Liver (tissue), 9 donors: Measurements from ENCODE around the gene LRP5. TPM values are rescaled to one million over a fixed set of nuclear protein-coding genes. Genes with fewer than 3 reads are reported as not detected.
"Not testable (repeated sequence)": the region's sequence is repeated elsewhere in the genome, so short reads cannot be mapped to it uniquely, and the experiment has no call there.

Experiments used
- DNase-seq: peaks from one replicate; pipeline ENCODE4 v3.0.0-alpha.2; 2017; ENCODE audit warnings: low spot score
- H3K27ac ChIP-seq, 2 donors: one replicate each; pipeline ENCODE4 v1.7.0; 2013; ENCODE audit warnings: inconsistent platforms in 2 of 2, low read length in 2 of 2, control low read depth in 1 of 2, low read depth in 1 of 2, mild to moderate bottlenecking in 1 of 2
- H3K27me3 ChIP-seq, 4 donors: one replicate each; pipeline versions ENCODE4 v1.6.1 to v1.7.0; 2013; ENCODE audit warnings: low read length in 3 of 4, inconsistent platforms in 1 of 4, mild to moderate bottlenecking in 1 of 4, moderate library complexity in 1 of 4; ENCODE audit not compliant: control insufficient read depth in 4 of 4, insufficient read depth in 4 of 4
- H3K36me3 ChIP-seq, 4 donors: one replicate each; pipeline versions ENCODE4 v1.6.1 to v1.7.0; 2013; ENCODE audit warnings: low read length in 3 of 4, mild to moderate bottlenecking in 3 of 4, low read depth in 1 of 4, moderate library complexity in 1 of 4; ENCODE audit not compliant: control insufficient read depth in 4 of 4, insufficient read depth in 3 of 4
- H3K4me1 ChIP-seq, 4 donors: one replicate each; pipeline versions ENCODE4 v1.6.1 to v1.7.0; 2013; ENCODE audit warnings: low read length in 3 of 4, mild to moderate bottlenecking in 3 of 4, moderate library complexity in 1 of 4; ENCODE audit not compliant: control insufficient read depth in 4 of 4, insufficient read depth in 4 of 4
- H3K4me3 ChIP-seq, 3 donors: one replicate each; pipeline versions ENCODE4 v1.6.1 to v1.7.0; 2013; ENCODE audit warnings: low read length in 3 of 3, control low read depth in 1 of 3, low read depth in 1 of 3, mild to moderate bottlenecking in 1 of 3
- H3K9ac ChIP-seq, 2 donors: one replicate each; pipeline ENCODE4 v1.7.0; 2013; ENCODE audit warnings: low read length in 2 of 2, mild to moderate bottlenecking in 2 of 2, moderate library complexity in 2 of 2, control low read depth in 1 of 2, low read depth in 1 of 2
- H3K9me3 ChIP-seq, 4 donors: one replicate each; pipeline versions ENCODE4 v1.6.1 to v1.7.0; 2013; ENCODE audit warnings: low read length in 3 of 4; ENCODE audit not compliant: control insufficient read depth in 4 of 4
- CTCF ChIP-seq: fragments of 150-350 bp; IDR thresholded peaks from 2 replicates; pipeline ENCODE4 v1.5.1; 2017; ENCODE audit warnings: improper control_type of control experiment, low read depth, low read length; ENCODE audit not compliant: missing input control
- EGR1 ChIP-seq, 2 donors: IDR thresholded peaks; 2 replicates each; pipeline ENCODE4 v1.6.1; 2016 to 2018; ENCODE audit warnings: antibody characterized with exemption in 2 of 2, low read depth in 2 of 2
- FOXA1 ChIP-seq: IDR thresholded peaks from 2 replicates; pipeline ENCODE4 v1.6.1; 2016; ENCODE audit warnings: antibody characterized with exemption
- FOXA2 ChIP-seq: IDR thresholded peaks from 2 replicates; pipeline ENCODE4 v1.6.1; 2016; ENCODE audit warnings: antibody characterized with exemption
- GABPA ChIP-seq, 2 donors: IDR thresholded peaks in 1 of 2; conservative IDR thresholded peaks in 1 of 2; 2 replicates each; pipeline ENCODE4 v1.6.1; 2016; ENCODE audit warnings: antibody characterized with exemption in 2 of 2, mild to moderate bottlenecking in 1 of 2, moderate library complexity in 1 of 2
- HNF4A ChIP-seq, 2 donors: conservative IDR thresholded peaks; 2 replicates each; pipeline ENCODE4 v1.6.1; 2016; ENCODE audit warnings: antibody characterized with exemption in 2 of 2, mild to moderate bottlenecking in 2 of 2
- HNF4G ChIP-seq: IDR thresholded peaks from 2 replicates; pipeline ENCODE4 v1.6.1; 2016; ENCODE audit warnings: antibody characterized with exemption
- JUND ChIP-seq, 2 donors: IDR thresholded peaks; 2 replicates each; pipeline ENCODE4 v1.6.1; 2016; ENCODE audit warnings: antibody characterized with exemption in 2 of 2
- RAD21 ChIP-seq, 2 donors: IDR thresholded peaks; 2 replicates each; pipeline ENCODE4 v1.6.1; 2016; ENCODE audit warnings: antibody characterized with exemption in 2 of 2, mild to moderate bottlenecking in 2 of 2
- REST ChIP-seq: IDR thresholded peaks from 2 replicates; pipeline ENCODE4 v1.6.1; 2016; ENCODE audit warnings: antibody characterized with exemption, mild to moderate bottlenecking
- RXRA ChIP-seq, 2 donors: IDR thresholded peaks; 2 replicates each; pipeline ENCODE4 v1.6.1; 2017 to 2018; ENCODE audit warnings: antibody characterized with exemption in 2 of 2, mild to moderate bottlenecking in 1 of 2
- SP1 ChIP-seq: IDR thresholded peaks from 2 replicates; pipeline ENCODE4 v1.6.1; 2018; ENCODE audit warnings: antibody characterized with exemption, mild to moderate bottlenecking
- TAF1 ChIP-seq: conservative IDR thresholded peaks from 2 replicates; pipeline ENCODE4 v1.6.1; 2016; ENCODE audit warnings: antibody characterized with exemption, mild to moderate bottlenecking
- YY1 ChIP-seq: IDR thresholded peaks from 2 replicates; pipeline ENCODE4 v1.6.1; 2016; ENCODE audit warnings: antibody characterized with exemption, mild to moderate bottlenecking
- WGBS: extraction: QIAGEN DNeasy Blood & Tissue Kit; methylation state at CpG from one replicate; pipeline ENCODE4 v1.1.7; 2013; 5-methylcytosine and 5-hydroxymethylcytosine counted together
- polyA plus RNA-seq, 2 donors: library from polyadenylated mRNA; stranded (reverse) in 1 of 2; unstranded in 1 of 2; fragments of 200-250 nt in 1 of 2; fragments of >200 nt in 1 of 2; fragmentation: Nextera tagmentation in 1 of 2; extraction: Ambion mirVana in 1 of 2; gene quantifications; one replicate each; pipeline versions ENCODE4 v1.2.1 to v1.2.3, GENCODE V29; 2013 to 2015
- total RNA-seq, 2 donors: library from RNA; depleted of rRNA; stranded (reverse); fragments of >200 nt; gene quantifications; one replicate each; pipeline ENCODE4 v1.2.3, GENCODE V29; 2014
- TF ChIP-seq, protein P1 (sequence below): IDR thresholded peaks from 2 replicates; pipeline ENCODE4 v1.6.1; 2016; ENCODE audit warnings: antibody characterized with exemption
- TF ChIP-seq, protein P2 (sequence below): IDR thresholded peaks from 2 replicates; pipeline ENCODE4 v1.6.1; 2016; ENCODE audit warnings: antibody characterized with exemption
- TF ChIP-seq, protein P3 (sequence below): IDR thresholded peaks from 2 replicates; pipeline ENCODE4 v1.6.1; 2016; ENCODE audit warnings: antibody characterized with exemption
- donor health status: healthy.
- donor health status: healthy.
- donor health status: healthy.
- donor health status: healthy.
- donor health status: healthy.

LRP5 gene
- total and polyA plus RNA-seq, 4 donors: 48.9 to 99.3 (median 71.3) TPM

DNA sequence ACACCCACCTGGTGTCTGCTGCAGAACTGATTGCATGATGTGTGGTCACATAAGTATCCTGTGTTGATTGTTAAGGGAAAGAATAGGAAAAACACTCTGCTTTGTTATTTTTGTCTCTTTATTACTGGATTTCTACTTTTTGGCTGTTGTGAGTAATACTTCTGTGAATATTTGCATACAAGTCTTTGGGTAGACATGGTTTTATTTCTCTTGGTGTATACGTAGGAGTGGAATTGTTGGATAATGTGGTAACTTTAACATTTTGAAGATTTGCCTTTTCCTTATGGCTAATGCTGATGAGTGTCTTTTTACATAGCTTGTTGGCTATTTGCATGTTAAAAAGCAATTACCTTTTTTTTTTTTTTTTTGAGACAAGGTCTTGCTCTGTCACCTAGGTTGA, 161.3 kb downstream of the LRP5 start:
- no peak for DNase-seq
- TF ChIP-seq GABPA (IDR thresholded peaks at IDR 0.05 in 1 of 2, conservative IDR thresholded peaks at IDR 0.05 in 1 of 2): no peak
- TF ChIP-seq FOXA2: no peak
- TF ChIP-seq JUND (IDR thresholded peaks at IDR 0.05): no peak
- TF ChIP-seq HNF4A (conservative IDR thresholded peaks at IDR 0.05): no peak
- TF ChIP-seq HNF4G: no peak
- no peak for TF ChIP-seq REST
- no peak for TF ChIP-seq TAF1
- TF ChIP-seq SP1: no peak
- TF ChIP-seq, protein P1, sequence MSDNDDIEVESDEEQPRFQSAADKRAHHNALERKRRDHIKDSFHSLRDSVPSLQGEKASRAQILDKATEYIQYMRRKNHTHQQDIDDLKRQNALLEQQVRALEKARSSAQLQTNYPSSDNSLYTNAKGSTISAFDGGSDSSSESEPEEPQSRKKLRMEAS: no peak
- no peak for TF ChIP-seq RAD21 (IDR thresholded peaks at IDR 0.05)
- TF ChIP-seq FOXA1: no peak
- TF ChIP-seq, protein P2, sequence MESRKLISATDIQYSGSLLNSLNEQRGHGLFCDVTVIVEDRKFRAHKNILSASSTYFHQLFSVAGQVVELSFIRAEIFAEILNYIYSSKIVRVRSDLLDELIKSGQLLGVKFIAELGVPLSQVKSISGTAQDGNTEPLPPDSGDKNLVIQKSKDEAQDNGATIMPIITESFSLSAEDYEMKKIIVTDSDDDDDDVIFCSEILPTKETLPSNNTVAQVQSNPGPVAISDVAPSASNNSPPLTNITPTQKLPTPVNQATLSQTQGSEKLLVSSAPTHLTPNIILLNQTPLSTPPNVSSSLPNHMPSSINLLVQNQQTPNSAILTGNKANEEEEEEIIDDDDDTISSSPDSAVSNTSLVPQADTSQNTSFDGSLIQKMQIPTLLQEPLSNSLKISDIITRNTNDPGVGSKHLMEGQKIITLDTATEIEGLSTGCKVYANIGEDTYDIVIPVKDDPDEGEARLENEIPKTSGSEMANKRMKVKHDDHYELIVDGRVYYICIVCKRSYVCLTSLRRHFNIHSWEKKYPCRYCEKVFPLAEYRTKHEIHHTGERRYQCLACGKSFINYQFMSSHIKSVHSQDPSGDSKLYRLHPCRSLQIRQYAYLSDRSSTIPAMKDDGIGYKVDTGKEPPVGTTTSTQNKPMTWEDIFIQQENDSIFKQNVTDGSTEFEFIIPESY: no peak
- peaks cover 1 to 28% (median 24%) of the 10 kb centered on the region in 4 donors for H3K4me1 ChIP-seq
- 93% methylated on average over 1 of the region's 1 CpG for WGBS
- H3K9me3 ChIP-seq: no peaks in the 10 kb centered on the region
- peaks cover 0 to 3% (median 1%) of the 10 kb centered on the region in 4 donors for H3K36me3 ChIP-seq
- no peak overlapping the region for H3K9ac ChIP-seq
- H3K27ac ChIP-seq: no peak overlapping the region
- no peak overlapping the region for H3K4me3 ChIP-seq
- no peaks in the 10 kb centered on the region for H3K27me3 ChIP-seq

GRCh38 chr11:68475626-68476025, 163.2 kb downstream of the LRP5 start:
- not testable (repeated sequence) for H3K36me3 ChIP-seq, H3K9me3 ChIP-seq, H3K4me3 ChIP-seq, H3K9ac ChIP-seq, DNase-seq, H3K27me3 ChIP-seq, H3K27ac ChIP-seq
- H3K4me1 ChIP-seq: peaks cover 6 to 31% (median 20%) of the 10 kb centered on the region in 4 donors
- 96% methylated on average over 34 of the region's 34 CpGs for WGBS

DNA sequence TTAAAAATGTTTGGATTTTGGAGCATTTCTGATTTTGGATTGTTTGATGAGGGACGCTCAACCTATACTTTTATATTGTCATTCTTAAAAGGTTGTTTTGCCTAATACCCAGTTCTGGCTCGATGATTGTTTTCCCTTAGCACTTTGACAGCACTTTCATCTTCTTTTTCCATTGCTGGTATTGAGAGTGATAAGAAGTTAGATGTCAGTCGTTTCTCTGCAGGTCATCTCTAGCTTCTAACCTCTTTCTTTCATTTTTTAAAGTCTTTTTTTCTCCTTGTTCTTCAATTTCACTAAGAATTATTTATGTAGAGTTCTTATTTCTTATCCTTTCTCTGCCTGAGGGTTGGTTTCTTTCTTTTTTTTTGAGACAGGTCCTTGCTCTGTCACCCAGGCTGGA, 167.0 kb downstream of the LRP5 start:
- no peak for DNase-seq
- Histone ChIP-seq H3K9me3 (no peaks in the 10 kb centered on the region), H3K9ac (no peak overlapping the region), H3K4me1 (peaks cover 5 to 30% (median 22%) of the 10 kb centered on the region in 4 donors), H3K4me3 (no peak overlapping the region), H3K27ac (no peak overlapping the region), H3K36me3 (peaks cover 0 to 2% (median 0%) of the 10 kb centered on the region in 4 donors), H3K27me3 (no peaks in the 10 kb centered on the region)
- WGBS: 81% methylated on average over 3 of the region's 3 CpGs
- TF ChIP-seq RXRA (IDR thresholded peaks at IDR 0.05) (no peak), FOXA2 (no peak), GABPA (IDR thresholded peaks at IDR 0.05 in 1 of 2, conservative IDR thresholded peaks at IDR 0.05 in 1 of 2) (no peak), TAF1 (no peak), YY1 (no peak), CTCF (no peak), FOXA1 (no peak), RAD21 (IDR thresholded peaks at IDR 0.05) (no peak), JUND (IDR thresholded peaks at IDR 0.05) (no peak), EGR1 (IDR thresholded peaks at IDR 0.05; ENCODE audit: low read depth in 2 of 2) (no peak), HNF4G (no peak)
- TF ChIP-seq, protein P2: no peak
- TF ChIP-seq, protein P3, sequence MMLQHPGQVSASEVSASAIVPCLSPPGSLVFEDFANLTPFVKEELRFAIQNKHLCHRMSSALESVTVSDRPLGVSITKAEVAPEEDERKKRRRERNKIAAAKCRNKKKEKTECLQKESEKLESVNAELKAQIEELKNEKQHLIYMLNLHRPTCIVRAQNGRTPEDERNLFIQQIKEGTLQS: no peak
